Renal cortical epithelial cell (primary cell): ENCODE results near the gene ATP2B2. TPM values are rescaled to one million over a fixed set of nuclear protein-coding genes. Genes with fewer than 3 reads are reported as not detected.
A peak's percentile ranks its signal among the peaks of the same experiment; 100 is the strongest.
"Not testable (repeated sequence)": the region's sequence is repeated elsewhere in the genome, so short reads cannot be mapped to it uniquely, and the experiment has no call there.

Experiments
- DNase-seq: peaks from one replicate; pipeline ENCODE4 v3.0.0-alpha.2; 2011; ENCODE audit warnings: low read depth
- total RNA-seq: library from RNA; depleted of rRNA; stranded (reverse); fragments of >200 nt; gene quantifications from 2 replicates; pipeline ENCODE4 v1.2.3, GENCODE V29; 2014

The ATP2B2 gene
- total RNA-seq, 1 donor from 2014 or later, result under 0.01 TPM

DNA sequence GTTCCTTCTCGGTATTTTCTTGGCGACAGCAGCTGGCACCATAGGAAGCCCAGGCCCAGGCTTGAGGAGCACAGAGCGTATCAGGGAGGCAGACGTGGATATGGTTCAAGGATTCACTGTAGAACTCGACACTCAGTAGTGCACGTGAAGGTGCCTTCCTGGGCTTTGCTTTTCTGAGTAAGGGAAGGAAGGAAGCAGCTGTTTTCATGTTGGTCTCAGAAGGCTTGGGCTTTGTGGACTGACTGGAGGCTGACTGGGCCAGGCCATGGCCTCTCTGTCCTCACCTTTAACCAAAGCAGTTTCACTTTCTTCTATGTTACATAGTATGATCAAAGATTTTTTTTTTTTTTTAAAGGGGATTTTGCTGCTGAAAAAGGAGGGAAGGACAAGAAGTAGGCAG lies 205.7 kb downstream of the ATP2B2 start:
- DNase-seq, result no peak

- peak; percentile 15 for DNase-seq
Measured at GRCh38 chr3:10299175-10299574, 206.2 kb downstream of the ATP2B2 start.

DNA sequence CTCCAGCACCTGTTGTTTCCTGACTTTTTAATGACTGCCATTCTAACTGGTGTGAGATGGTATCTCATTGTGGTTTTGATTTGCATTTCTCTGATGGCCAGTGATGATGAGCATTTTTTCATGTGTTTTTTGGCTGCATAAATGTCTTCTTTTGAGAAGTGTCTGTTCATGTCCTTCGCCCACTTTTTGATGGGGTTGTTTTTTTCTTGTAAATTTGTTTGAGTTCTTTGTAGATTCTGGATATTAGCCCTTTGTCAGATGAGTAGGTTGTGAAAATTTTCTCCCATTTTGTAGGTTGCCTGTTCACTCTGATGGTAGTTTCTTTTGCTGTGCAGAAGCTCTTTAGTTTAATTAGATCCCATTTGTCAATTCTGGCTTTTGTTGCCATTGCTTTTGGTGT lies 207.3 kb downstream of the ATP2B2 start:
- DNase-seq, result not testable (repeated sequence)

- DNase-seq, result no peak
Measured at GRCh38 chr3:10294030-10294586, 211.3 kb downstream of the ATP2B2 start.

DNA sequence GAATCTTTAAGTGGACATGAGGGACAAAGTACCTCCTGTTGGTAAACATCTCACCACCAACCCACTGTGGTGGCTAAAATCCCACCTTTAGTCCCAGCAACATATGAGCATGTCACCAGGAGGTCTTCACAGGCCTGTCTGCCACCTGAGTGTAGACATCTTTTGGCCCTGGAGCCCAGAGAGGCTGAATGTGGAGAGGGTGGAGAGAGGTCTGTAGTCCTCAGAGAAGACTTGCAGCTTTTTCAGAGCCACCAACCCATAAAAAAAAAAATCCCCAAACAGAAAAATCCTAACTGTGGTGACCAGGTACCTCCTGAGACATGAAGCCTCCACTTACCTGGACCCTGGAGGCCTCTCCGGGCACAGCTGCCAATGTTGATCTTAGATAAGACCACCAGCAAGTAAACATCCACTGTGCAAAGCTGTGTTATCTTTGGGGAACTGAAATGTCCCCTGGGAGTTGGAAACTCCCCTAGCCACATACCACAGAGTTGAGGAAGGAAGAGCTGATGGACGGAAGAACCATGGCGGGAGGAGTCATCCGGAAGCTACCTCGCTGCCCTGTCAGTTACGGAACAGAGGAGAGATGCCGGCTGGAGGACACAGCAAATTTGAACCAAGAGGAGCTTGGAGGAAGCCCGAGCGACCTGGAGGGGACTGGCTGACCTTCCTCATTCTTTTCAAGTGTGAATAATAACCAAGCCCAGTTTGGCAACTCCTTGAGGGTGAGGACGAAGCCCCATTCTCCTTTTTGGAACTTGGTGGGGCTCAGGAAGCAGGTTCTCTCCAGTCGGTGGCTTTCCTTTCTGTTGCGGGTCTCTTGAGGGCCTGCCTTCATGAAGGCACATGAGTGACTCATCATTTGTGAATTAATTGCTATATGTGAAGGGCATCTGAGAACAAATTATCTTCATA lies 212.6 kb downstream of the ATP2B2 start, which contains the start of gene GHRL:
TSS of gene GHRL (minus strand) at position 443 of the 915 bp plus-strand sequence. CDS start 2,767 bp downstream, outside the sequence.
- no peak for DNase-seq

- no peak for DNase-seq
Measured at GRCh38 chr3:10291641-10292040, 213.7 kb downstream of the ATP2B2 start.

DNA sequence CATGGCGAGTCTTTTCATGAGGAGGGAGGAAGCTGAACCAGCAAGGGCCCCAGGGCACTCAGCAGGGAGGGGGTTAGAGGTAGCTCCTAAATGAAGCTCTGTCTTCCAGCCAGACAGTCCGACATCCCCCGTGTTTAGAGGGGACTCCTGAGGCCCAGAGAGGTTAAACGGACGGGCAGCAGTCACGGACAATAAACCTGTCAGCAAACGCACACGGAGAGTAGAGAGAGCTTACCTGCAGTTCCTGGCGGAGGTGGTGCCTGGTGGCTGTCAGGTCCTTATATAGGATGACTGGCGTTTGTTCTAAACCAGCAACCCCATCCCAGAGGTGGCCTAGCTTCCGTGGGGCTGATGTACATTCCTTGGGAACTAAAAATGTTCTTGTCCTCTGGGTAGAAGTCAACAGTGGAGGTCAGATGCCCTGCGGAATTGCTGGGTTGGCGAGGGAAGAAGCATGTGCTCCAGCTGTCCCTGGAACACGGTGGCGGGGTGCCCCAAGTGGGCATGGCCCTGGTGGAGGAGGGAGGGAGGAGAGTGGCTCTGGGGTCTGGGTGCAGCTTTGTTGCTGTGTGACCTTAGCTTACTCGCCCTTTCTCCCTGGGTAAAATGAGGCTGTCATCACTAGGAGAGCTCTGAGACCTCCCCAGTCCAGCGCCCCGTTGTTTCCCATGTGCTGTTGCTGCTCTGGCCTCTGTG lies 214.8 kb downstream of the ATP2B2 start:
- DNase-seq, result no peak

GRCh38 chr3:10289787-10290355 lies 215.5 kb downstream of the ATP2B2 start:
- DNase-seq, result no peak

- DNase-seq, result no peak
Measured at GRCh38 chr3:10289077-10289476, 216.3 kb downstream of the ATP2B2 start.

DNA sequence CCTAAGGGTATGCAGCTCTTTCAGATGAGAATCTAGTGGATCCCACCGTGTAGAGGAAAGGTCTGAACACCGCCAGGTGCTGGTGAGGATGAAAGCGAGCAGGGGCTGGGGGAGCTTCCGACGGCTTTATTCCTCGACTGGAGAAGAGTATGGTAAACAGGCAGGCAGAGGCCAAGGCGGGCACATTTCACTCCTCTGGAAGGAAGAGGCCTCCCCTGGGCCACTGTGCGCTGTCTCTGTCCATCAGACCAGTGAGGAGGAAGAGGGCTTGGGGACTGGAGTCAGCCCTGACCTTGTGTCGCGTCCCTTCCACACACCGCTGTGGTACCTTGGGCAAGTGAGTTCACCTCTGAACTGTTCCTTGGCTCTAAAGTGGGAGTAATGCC lies 216.8 kb downstream of the ATP2B2 start:
- no peak for DNase-seq

- no peak for DNase-seq
Measured at GRCh38 chr3:10287936-10288574, 217.3 kb downstream of the ATP2B2 start.

GRCh38 chr3:10286596-10287295 lies 218.6 kb downstream of the ATP2B2 start:
- peak; percentile 84 for DNase-seq

DNA sequence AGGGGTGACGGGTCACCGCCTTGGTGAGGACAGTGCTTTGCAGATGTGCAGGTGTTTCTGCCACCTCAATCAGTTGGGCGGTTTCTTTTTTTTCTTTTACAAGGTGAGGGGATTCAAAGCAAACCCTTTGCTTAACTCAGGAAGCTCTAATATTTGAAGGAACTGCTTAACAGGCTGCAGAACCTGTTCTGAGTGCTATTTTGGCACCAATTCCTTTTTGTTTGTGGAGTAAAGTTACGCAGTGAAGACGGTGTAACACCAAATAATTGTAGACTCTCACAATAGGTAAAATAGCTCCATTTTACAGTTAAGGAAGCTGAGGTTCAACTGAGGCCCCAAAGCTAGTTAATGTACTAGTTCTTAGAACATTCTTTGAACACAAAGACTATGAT lies 219.3 kb downstream of the ATP2B2 start:
- no peak for DNase-seq

- DNase-seq, result peak; percentile 57
Measured at GRCh38 chr3:10285272-10286132, 219.9 kb downstream of the ATP2B2 start.

GRCh38 chr3:10284496-10284895 lies 220.9 kb downstream of the ATP2B2 start:
- no peak for DNase-seq

DNA sequence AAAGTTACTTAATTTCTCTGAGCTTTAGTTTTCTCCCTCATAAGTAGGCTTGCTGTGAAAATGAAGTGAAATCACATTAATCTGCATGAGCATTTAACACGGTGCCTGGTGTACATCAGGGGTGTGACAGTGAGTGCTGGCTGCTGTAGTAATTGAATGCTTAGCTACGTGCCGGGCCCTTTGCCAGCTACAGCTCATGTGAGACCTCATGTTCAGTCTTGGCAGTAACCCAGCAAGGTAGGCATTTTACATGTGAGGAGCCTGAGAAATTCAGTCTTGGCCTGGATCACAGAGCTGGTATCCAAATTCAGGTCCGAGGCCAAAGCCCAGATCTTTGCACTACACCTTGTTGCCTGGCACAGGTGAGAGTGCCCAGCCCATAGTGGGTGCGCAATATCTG lies 221.7 kb downstream of the ATP2B2 start:
- peak; percentile 79 for DNase-seq

DNA sequence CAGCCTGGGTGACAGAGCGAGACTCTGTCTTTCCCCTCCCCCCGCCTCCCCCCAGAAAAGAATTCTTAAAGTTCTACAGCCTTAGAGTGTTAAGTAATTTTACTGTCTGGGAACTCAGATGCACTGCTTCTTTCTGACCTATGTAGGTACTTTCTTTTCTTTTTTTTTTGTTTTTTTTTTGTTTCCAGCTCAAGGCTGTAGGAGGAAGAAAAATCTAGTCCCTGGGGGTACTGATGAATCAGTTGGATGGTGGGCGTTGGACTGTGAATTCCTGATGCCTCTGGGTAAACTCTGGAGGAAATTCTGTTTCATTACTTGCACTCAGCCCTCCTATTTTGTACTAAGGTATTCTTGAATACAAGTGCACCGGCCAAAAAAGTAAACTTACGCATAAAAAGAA lies 223.4 kb downstream of the ATP2B2 start:
- DNase-seq, result peak; percentile 78

- no peak for DNase-seq
Measured at GRCh38 chr3:10280571-10280970, 224.8 kb downstream of the ATP2B2 start.

GRCh38 chr3:10280177-10280529 lies 225.2 kb downstream of the ATP2B2 start:
- no peak for DNase-seq
